ENCODE results near the gene S100A7. TPM values are rescaled to one million over a fixed set of nuclear protein-coding genes. Genes with fewer than 3 reads are reported as not detected.
A peak's percentile ranks its signal among the peaks of the same experiment; 100 is the strongest.

S100A7 gene
- total RNA-seq, 4 donors from 2014 or later: 12.2 to 46.8 (median 31.3) TPM

DNA sequence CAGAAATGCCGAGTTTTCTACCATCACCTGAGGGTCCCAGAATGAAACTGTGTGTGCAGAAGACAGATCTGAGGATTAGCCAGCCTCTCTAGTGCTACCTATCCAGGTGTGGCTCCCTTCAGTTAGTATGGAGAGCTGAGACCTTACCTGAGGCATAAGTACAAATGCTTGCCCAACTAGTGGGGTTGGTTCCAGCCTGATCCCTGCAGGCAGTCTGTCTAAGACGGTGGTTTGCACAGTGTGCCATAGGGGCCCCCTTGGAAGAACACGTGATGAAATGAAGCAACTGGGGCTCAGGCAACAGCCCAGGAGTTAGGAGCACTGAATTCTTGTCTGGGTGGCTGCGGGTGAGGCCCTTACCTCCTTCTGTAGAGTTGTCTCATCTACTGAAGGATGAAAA is 28.5 kb downstream of the S100A7 start:
- no peak for TF ChIP-seq POLR2A (IDR thresholded peaks at IDR 0.05)
- TF ChIP-seq, protein P1, sequence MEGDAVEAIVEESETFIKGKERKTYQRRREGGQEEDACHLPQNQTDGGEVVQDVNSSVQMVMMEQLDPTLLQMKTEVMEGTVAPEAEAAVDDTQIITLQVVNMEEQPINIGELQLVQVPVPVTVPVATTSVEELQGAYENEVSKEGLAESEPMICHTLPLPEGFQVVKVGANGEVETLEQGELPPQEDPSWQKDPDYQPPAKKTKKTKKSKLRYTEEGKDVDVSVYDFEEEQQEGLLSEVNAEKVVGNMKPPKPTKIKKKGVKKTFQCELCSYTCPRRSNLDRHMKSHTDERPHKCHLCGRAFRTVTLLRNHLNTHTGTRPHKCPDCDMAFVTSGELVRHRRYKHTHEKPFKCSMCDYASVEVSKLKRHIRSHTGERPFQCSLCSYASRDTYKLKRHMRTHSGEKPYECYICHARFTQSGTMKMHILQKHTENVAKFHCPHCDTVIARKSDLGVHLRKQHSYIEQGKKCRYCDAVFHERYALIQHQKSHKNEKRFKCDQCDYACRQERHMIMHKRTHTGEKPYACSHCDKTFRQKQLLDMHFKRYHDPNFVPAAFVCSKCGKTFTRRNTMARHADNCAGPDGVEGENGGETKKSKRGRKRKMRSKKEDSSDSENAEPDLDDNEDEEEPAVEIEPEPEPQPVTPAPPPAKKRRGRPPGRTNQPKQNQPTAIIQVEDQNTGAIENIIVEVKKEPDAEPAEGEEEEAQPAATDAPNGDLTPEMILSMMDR (IDR thresholded peaks at IDR 0.05): no peak
- 47 to 50% methylated on average over 3 to 4 of the region's 4 CpGs for WGBS, 2 donors

DNA sequence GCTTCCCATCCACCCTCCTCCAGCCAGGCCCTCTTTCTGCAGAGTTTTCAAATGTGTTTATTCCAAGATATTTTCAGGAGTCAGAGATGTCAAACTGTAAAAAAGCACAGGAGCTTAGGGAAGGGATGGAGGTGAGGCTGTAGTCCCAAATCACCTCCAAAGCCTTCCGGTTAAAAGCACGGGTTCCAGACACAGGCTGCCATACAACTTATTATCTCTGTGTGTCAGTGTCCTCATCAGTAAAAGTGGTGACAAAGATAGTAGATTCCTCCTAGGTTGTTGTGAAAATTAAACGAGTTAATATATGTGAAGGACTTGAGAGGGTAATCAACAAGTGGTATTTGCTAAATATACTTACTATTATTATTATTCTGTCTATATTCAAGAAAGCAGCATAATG is 29.0 kb downstream of the S100A7 start:
- TF ChIP-seq, protein P1 (IDR thresholded peaks at IDR 0.05): no peak
- TF ChIP-seq POLR2A (IDR thresholded peaks at IDR 0.05): no peak
- no peak overlapping the region for H3K4me3 ChIP-seq (ENCODE audit: low read depth, poor library complexity, severe bottlenecking)
- peak in 1 of 2 donors; percentile 25 for DNase-seq (ENCODE audit: low spot score in 2 of 2)
- WGBS, 2 donors: 79 to 84% methylated on average over 3 of the region's 3 CpGs
- intact Hi-C loops (cut with DNase I; ENCODE audit: low total_unique reads): no loop called here

More for the DNA sequence above, 28.5 kb downstream of the S100A7 start:
- intact Hi-C loops (cut with DNase I; ENCODE audit: low total_unique reads): no loop called here
- no peak overlapping the region for H3K4me3 ChIP-seq (ENCODE audit: low read depth, poor library complexity, severe bottlenecking)
- peak in 1 of 2 donors; percentile 53 for DNase-seq (ENCODE audit: low spot score in 2 of 2)

DNA sequence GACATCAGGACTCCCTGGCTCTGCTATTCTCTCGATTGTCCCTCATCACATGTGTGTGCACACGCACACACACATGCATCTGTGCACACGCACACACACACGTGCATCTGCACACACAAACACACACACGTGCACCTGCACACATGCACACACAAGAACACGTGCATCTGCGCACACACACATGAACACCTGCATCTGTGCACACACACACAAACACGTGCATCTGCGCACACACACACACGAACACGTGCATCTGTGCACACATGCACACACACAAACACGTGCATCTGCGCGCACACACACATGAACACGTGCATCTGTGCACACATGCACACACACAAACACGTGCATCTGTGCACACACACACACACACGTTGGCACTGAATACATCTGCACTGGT is 29.4 kb downstream of the S100A7 start:
- TF ChIP-seq, protein P1 (IDR thresholded peaks at IDR 0.05): no peak
- no peak for TF ChIP-seq POLR2A (IDR thresholded peaks at IDR 0.05)
- intact Hi-C loops (cut with DNase I; ENCODE audit: low total_unique reads): no loop called here
- H3K4me3 ChIP-seq (ENCODE audit: low read depth, poor library complexity, severe bottlenecking): no peak overlapping the region
- DNase-seq (ENCODE audit: low spot score in 2 of 2): peak in 1 of 2 donors; percentile 15
- 86% methylated on average over 17 of the region's 17 CpGs for WGBS, 2 donors

DNA sequence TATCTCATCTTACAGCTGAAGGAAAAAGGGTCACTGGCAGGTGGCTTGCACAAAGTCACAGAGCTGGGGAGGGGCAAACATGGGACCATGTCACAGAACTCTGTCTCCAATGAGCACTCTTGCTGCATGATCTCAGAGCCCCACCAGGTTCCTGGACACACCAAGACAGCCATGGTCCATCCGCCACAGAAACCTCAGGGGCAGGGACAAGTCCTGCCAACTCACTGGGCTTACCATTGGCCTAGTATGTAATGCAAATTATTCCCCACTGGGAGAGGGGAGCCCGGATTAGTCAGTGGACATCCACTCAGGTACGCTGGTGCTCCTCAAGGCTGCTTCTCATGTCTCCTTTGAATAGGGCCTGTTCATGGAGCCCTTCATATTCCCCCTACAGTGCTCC is 29.9 kb downstream of the S100A7 start:
- 83 to 86% methylated on average over 2 to 3 of the region's 3 CpGs for WGBS, 2 donors
- intact Hi-C loops (cut with DNase I; ENCODE audit: low total_unique reads): no loop called here
- H3K4me3 ChIP-seq (ENCODE audit: low read depth, poor library complexity, severe bottlenecking): no peak overlapping the region
- peak in 1 of 2 donors; percentile 77 for DNase-seq (ENCODE audit: low spot score in 2 of 2)
- TF ChIP-seq, protein P1 (IDR thresholded peaks at IDR 0.05): no peak
- no peak for TF ChIP-seq POLR2A (IDR thresholded peaks at IDR 0.05)

DNA sequence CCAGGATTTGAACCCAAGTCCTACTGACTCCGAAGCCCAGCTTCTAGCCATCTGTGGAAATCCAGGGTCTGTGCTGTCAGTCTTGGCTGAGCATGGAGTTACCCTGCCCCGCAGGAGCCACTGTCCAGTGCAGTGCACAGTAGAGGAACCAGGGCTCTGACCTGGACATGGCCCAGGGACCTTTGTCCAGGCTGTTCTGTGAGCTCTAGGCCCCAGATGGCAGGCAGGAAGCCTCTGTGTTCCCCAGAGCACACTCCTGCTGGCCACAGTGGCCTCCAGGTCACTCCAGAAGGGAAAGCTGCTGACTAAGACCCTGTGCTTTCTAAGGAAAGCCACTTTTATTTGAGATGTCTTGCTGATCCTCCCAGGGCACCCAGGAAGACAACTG is 30.3 kb downstream of the S100A7 start:
- 67 to 72% methylated on average over 1 to 2 of the region's 2 CpGs for WGBS, 2 donors

More for the DNA sequence above, 30.3 kb downstream of the S100A7 start:
- intact Hi-C loops (cut with DNase I; ENCODE audit: low total_unique reads): no loop called here
- H3K4me3 ChIP-seq (ENCODE audit: low read depth, poor library complexity, severe bottlenecking): no peak overlapping the region
- peak in 1 of 2 donors; percentile 6 for DNase-seq (ENCODE audit: low spot score in 2 of 2)
- TF ChIP-seq, protein P1 (IDR thresholded peaks at IDR 0.05): no peak
- no peak for TF ChIP-seq POLR2A (IDR thresholded peaks at IDR 0.05)
